ENCODE data around the gene CDC45.

GRCh38 chr22:19517171-19517500, 37.4 kb downstream of the CDC45 start:
- TF ChIP-seq YY1 (IDR thresholded peaks at IDR 0.05; ENCODE audit: insufficient read depth, insufficient read length) (no peak), SUZ12 (IDR thresholded peaks at IDR 0.05; ENCODE audit: extremely low read depth, insufficient read depth, insufficient read length) (no peak)

Data from NT2/D1 (cell line).